Measurements from ENCODE around the gene HS6ST2.

- no peak for TF ChIP-seq CTCF (IDR thresholded peaks at IDR 0.05)
- TF ChIP-seq POLR2A (IDR thresholded peaks at IDR 0.05) = no peak
Observed at GRCh38 chrX:132594129-132594528, 364.3 kb downstream of the HS6ST2 start.
